ENCODE measurements around the gene IFNA4.

Gene IFNA4

DNA sequence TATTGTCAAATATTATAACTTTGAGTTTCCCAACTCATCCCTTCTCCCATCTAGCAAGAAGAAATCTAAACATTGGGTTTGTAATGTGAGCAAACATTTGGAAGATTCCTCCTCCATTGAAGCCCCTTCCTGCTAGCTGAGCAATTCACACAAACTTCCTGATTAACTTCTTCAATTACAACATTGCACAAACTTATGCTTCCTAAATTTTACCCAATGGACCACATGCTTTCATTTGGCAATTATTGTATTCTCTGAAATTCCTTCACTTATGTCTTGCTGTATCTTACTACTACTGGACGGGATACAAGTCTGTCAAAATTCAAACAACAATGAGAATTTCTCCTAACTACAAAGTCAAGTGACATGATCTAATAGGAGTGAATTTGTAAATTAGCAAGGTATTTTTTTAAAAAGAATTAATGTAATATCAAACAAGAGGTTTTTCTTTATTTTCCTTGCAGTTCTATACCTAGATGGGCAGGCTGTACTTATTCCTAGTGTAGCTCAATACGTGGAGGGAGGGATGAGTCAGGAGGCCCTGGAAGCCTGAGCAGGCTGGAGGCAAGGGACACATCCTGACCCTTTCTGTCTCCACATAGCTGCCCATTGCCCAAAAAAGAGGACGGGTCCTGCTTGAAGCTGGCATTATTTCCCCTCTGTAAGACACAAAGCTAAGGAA is 33.9 kb downstream of the IFNA4 start:
- ChIA-PET POLR2A (ENCODE audit: low non-redundant PET) (no interaction called here), CTCF (interaction anchor here (0.6 kb wide), 1 partner anchor 514 kb away, joined by 6 read pairs; no protein-coding TSS in a partner anchor)
- no peak for DNase-seq (ENCODE audit: low spot score)
- no peak overlapping the region for H3K27ac ChIP-seq
- TF ChIP-seq, protein P1, sequence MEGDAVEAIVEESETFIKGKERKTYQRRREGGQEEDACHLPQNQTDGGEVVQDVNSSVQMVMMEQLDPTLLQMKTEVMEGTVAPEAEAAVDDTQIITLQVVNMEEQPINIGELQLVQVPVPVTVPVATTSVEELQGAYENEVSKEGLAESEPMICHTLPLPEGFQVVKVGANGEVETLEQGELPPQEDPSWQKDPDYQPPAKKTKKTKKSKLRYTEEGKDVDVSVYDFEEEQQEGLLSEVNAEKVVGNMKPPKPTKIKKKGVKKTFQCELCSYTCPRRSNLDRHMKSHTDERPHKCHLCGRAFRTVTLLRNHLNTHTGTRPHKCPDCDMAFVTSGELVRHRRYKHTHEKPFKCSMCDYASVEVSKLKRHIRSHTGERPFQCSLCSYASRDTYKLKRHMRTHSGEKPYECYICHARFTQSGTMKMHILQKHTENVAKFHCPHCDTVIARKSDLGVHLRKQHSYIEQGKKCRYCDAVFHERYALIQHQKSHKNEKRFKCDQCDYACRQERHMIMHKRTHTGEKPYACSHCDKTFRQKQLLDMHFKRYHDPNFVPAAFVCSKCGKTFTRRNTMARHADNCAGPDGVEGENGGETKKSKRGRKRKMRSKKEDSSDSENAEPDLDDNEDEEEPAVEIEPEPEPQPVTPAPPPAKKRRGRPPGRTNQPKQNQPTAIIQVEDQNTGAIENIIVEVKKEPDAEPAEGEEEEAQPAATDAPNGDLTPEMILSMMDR (conservative IDR thresholded peaks at IDR 0.05; ENCODE audit: low read depth), result no peak

DNA sequence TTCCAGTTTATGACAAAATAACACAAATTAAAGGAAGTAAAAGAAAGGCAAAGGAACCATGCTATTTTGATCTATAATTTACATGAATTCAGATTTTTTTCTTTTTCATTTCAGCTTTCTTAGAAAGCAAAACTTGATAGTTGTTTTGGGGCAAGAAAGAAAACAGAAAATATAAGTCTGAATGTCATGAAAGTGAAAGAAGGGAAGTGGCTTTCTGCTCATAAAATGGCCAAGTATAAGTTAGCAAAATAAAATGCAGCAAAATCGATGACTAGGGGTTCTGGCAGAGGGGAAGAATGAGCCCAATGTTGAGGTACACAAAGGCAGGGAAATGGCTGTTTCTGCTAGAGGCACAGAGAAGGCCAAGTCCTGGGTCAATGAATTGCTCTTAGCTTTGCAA is 42.8 kb downstream of the IFNA4 start:
- CTCF ChIA-PET, result no interaction called here
- DNase-seq (ENCODE audit: low spot score), result no peak
- H3K27ac ChIP-seq, result no peak overlapping the region
- POLR2A ChIA-PET (ENCODE audit: low non-redundant PET), result no interaction called here
- TF ChIP-seq, protein P1 (conservative IDR thresholded peaks at IDR 0.05; ENCODE audit: low read depth), result no peak

DNA sequence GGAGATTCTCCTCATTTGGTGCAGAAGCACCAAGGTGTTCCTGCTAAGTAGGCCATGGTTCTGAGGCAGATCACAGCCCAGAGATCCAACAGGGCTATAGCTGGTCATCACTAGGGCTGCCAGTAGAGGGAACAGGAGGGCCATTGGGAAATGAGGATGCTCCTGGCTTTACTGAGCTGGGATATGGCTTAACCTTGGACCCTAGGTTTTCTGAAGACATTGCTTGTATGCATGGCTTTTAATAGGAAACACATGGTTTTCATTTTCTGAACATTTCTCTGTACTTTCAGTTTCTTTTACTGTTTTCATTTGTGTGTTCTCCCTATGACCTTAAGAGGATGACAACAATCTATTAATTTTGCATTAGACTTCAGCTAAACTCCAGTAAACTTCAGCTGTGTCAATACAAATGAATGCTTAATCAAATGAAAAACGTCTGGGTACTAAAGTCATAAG is 45.9 kb downstream of the IFNA4 start, which contains the start of gene IFNW1:
IFNW1 (minus strand) TSS at position 406 of the 456 bp plus-strand sequence; CDS start at position 144, 262 bp downstream.
- POLR2A ChIA-PET (ENCODE audit: low non-redundant PET), result no interaction called here
- CTCF ChIA-PET, result interaction anchor here (0.5 to 0.6 kb wide), 2 partner anchors 729 to 1063 kb away, joined by 3 read pairs; no protein-coding TSS in a partner anchor
- DNase-seq (ENCODE audit: low spot score), result no peak
- H3K27ac ChIP-seq, result no peak within 1 kb of the TSS
- TF ChIP-seq, protein P1 (conservative IDR thresholded peaks at IDR 0.05; ENCODE audit: low read depth), result peak; percentile 14; the same call in 1 of the 2 replicates

DNA sequence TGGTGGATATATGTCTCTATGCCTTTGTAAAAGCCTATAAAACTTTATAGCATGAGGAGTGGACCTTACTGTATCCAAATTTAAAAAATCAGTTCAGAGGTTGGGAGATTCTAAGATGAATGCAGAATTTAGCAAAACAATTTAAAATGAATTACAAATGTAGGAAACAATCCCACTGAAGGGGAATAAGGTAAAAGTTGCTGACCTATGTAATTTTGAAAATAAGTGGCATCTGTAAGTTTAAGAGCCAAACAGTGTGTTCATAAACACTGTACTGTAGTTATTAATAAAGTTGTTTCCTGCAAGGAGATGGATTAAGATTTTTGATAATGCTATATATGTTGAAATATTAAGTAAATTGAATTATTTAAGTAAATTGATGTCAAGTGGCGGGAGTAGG is 50.4 kb downstream of the IFNA4 start:
- ChIA-PET POLR2A (ENCODE audit: low non-redundant PET) (no interaction called here), CTCF (no interaction called here)
- no peak for DNase-seq (ENCODE audit: low spot score)
- no peak overlapping the region for H3K27ac ChIP-seq
- TF ChIP-seq, protein P1 (conservative IDR thresholded peaks at IDR 0.05; ENCODE audit: low read depth), result no peak
